GM12892 (cell line): ENCODE measurements around the gene USP48.

ENCODE experiments used
- POLR2A ChIP-seq: IDR thresholded peaks from 2 replicates; pipeline ENCODE4 v1.6.1; 2011; ENCODE audit warnings: low read depth, low read length, control low read depth
- TAF1 ChIP-seq: IDR thresholded peaks from 2 replicates; pipeline ENCODE4 v1.6.1; 2011; ENCODE audit warnings: low read depth, mild to moderate bottlenecking, control low read depth, low read length, borderline replicate concordance

DNA sequence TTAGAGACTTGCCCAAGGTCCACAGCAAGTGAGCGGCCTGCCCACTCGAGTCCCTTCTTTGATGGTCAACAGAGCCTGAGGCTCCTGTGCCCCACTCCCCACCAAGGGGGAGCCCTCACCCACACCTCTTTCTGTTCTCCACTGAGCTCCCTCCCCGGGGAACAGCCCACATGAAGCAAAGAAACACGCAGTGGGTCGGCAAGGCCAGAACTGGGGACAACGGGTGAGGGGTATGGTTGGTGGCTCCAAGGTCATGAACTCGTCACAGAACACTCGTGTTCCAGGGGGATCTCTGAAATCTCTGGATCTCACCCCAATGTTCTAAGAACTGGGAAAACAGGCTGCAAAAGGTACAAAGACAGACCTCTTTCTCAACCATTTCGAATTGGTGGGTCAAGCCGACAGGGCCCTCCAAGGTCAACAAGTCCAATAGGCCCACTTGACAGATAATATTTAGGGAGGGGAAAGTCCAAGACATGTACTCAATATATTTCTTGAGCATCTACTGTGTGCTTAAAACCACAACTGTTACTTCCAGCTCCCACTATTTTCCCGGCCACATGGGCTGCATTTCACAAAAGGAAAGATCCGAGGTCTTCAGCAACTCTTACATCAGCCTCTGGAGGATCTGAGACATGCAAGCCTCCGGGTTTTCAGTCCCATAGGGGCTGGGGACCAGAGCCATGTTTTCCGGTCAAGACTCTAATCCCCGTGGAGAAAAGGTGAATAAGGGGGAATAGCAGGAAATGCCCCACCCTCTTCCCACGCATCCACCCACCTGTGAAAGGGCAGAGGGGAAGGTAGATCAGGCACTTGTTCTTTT, 112.7 kb downstream of the USP48 start:
- TF ChIP-seq TAF1 (no peak), POLR2A (no peak)
